ENCODE measurements around the gene MBTPS1.

The MBTPS1 gene

GRCh38 chr16:84081446-84081989, 35.2 kb downstream of the MBTPS1 start:
- Histone ChIP-seq H3K9me2 (replicated peaks; ENCODE audit: low read depth, low read length) (no peaks in the 10 kb centered on the region), H3K4me2 (ENCODE audit: low read depth, low read length, poor library complexity, severe bottlenecking) (no peak overlapping the region), H3K9me3 (ENCODE audit: insufficient read depth, low read depth, low read length) (no peaks in the 10 kb centered on the region), H3K9ac (ENCODE audit: low read depth, low read length, poor library complexity, severe bottlenecking) (no peak overlapping the region), H4K20me1 (ENCODE audit: insufficient read depth, low read length, poor library complexity, severe bottlenecking) (peaks cover 3% of the 10 kb centered on the region), H3K79me2 (ENCODE audit: insufficient read depth, low read length) (peaks cover 16% of the 10 kb centered on the region; the same call in 1 of the 2 replicates), H3K36me3 (ENCODE audit: insufficient read depth, low read length) (peaks cover 81% of the 10 kb centered on the region), H3K27me3 (ENCODE audit: insufficient read depth, low read length, poor library complexity, severe bottlenecking) (no peaks in the 10 kb centered on the region), H3F3A (ENCODE audit: low read depth) (no peaks in the 10 kb centered on the region), H2AFZ (ENCODE audit: low read length) (no peak overlapping the region), H3K4me3 (ENCODE audit: low read length, poor library complexity, severe bottlenecking) (no peak overlapping the region), H3K4me1 (ENCODE audit: insufficient read depth, low read length, poor library complexity, severe bottlenecking) (peaks cover 13% of the 10 kb centered on the region)
- no peak for TF ChIP-seq EZH2phosphoT487 (IDR thresholded peaks at IDR 0.05; ENCODE audit: borderline replicate concordance)
- no peak for TF ChIP-seq CTCF (conservative IDR thresholded peaks at IDR 0.05; ENCODE audit: low read length)

DNA sequence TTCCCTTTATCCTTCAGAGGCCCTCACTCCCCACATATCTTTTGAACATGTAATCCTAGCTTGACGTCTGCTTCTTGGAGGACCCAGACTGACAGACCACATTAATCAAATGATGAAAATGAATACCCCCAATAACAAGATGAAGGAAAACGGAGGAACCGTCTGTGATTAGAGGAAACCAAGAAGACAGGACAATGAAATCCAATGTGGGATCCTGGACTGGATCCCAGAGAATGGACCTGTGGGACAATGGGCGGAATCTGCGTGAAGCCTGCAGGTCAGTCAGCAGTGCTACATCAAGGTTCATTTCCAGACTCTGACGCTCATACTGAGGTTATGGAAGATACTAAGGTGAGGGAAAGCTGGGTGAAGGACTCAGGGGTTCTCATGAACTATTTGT, 35.9 kb downstream of the MBTPS1 start:
- Histone ChIP-seq H3K4me1 (ENCODE audit: insufficient read depth, low read length, poor library complexity, severe bottlenecking) (peaks cover 6% of the 10 kb centered on the region), H3F3A (ENCODE audit: low read depth) (no peaks in the 10 kb centered on the region), H2AFZ (ENCODE audit: low read length) (no peak overlapping the region), H4K20me1 (ENCODE audit: insufficient read depth, low read length, poor library complexity, severe bottlenecking) (peaks cover 4% of the 10 kb centered on the region), H3K4me3 (ENCODE audit: low read length, poor library complexity, severe bottlenecking) (no peak overlapping the region), H3K9me2 (replicated peaks; ENCODE audit: low read depth, low read length) (no peaks in the 10 kb centered on the region), H3K4me2 (ENCODE audit: low read depth, low read length, poor library complexity, severe bottlenecking) (no peak overlapping the region), H3K9ac (ENCODE audit: low read depth, low read length, poor library complexity, severe bottlenecking) (no peak overlapping the region), H3K36me3 (ENCODE audit: insufficient read depth, low read length) (peaks cover 81% of the 10 kb centered on the region), H3K9me3 (ENCODE audit: insufficient read depth, low read depth, low read length) (no peaks in the 10 kb centered on the region), H3K27me3 (ENCODE audit: insufficient read depth, low read length, poor library complexity, severe bottlenecking) (no peaks in the 10 kb centered on the region), H3K79me2 (ENCODE audit: insufficient read depth, low read length) (peaks cover 11% of the 10 kb centered on the region; the same call in 1 of the 2 replicates)
- no peak for TF ChIP-seq CTCF (conservative IDR thresholded peaks at IDR 0.05; ENCODE audit: low read length)
- no peak for TF ChIP-seq EZH2phosphoT487 (IDR thresholded peaks at IDR 0.05; ENCODE audit: borderline replicate concordance)

DNA sequence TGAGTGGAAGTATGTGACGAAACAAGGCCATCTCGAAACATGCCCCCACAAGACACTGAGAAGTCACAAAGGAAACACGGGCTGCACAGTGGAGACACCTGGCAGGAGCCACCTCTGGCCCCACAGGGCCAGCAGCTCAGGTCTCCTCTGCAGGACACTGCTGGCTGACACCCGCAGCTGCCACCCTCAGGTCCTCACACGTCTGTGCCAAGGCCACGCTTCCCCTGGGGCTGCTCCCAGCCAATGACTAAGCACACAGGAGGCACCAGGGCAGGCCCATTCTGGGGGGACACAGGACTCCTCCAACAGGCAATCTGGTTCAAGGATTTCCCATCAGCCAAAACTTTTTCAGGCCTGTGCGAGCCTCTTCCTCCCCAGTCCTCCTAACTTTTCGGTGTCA, 36.4 kb downstream of the MBTPS1 start:
- H3K4me3 ChIP-seq (ENCODE audit: low read length, poor library complexity, severe bottlenecking): no peak overlapping the region
- H3K4me1 ChIP-seq (ENCODE audit: insufficient read depth, low read length, poor library complexity, severe bottlenecking): peaks cover 6% of the 10 kb centered on the region
- H3K9ac ChIP-seq (ENCODE audit: low read depth, low read length, poor library complexity, severe bottlenecking): no peak overlapping the region
- H4K20me1 ChIP-seq (ENCODE audit: insufficient read depth, low read length, poor library complexity, severe bottlenecking): peaks cover 4% of the 10 kb centered on the region
- no peaks in the 10 kb centered on the region for H3F3A ChIP-seq (ENCODE audit: low read depth)
- H2AFZ ChIP-seq (ENCODE audit: low read length): no peak overlapping the region
- no peaks in the 10 kb centered on the region for H3K9me3 ChIP-seq (ENCODE audit: insufficient read depth, low read depth, low read length)
- H3K4me2 ChIP-seq (ENCODE audit: low read depth, low read length, poor library complexity, severe bottlenecking): no peak overlapping the region
- peaks cover 85% of the 10 kb centered on the region for H3K36me3 ChIP-seq (ENCODE audit: insufficient read depth, low read length)
- no peak for TF ChIP-seq CTCF (conservative IDR thresholded peaks at IDR 0.05; ENCODE audit: low read length)
- TF ChIP-seq EZH2phosphoT487 (IDR thresholded peaks at IDR 0.05; ENCODE audit: borderline replicate concordance): no peak
- H3K27me3 ChIP-seq (ENCODE audit: insufficient read depth, low read length, poor library complexity, severe bottlenecking): no peaks in the 10 kb centered on the region
- H3K79me2 ChIP-seq (ENCODE audit: insufficient read depth, low read length): peaks cover 11% of the 10 kb centered on the region; the same call in 1 of the 2 replicates
- no peaks in the 10 kb centered on the region for H3K9me2 ChIP-seq (replicated peaks; ENCODE audit: low read depth, low read length)

All from Loucy (cell line).